Middle frontal gyrus (tissue), 1 donor: ENCODE results near the gene MSI2.

Experiments
- DNase-seq: peaks from one replicate; pipeline ENCODE4 v3.0.0-alpha.2; 2015; ENCODE audit warnings: low spot score; ENCODE audit errors: extremely low spot score

The MSI2 gene

GRCh38 chr17:57432507-57433277 lies 176.4 kb downstream of the MSI2 start:
- no peak for DNase-seq

GRCh38 chr17:57433452-57433851 lies 177.1 kb downstream of the MSI2 start:
- DNase-seq: no peak

GRCh38 chr17:57434361-57434760 lies 178.0 kb downstream of the MSI2 start:
- DNase-seq: no peak

GRCh38 chr17:57436565-57436964 lies 180.2 kb downstream of the MSI2 start:
- no peak for DNase-seq

GRCh38 chr17:57438066-57438731 lies 181.9 kb downstream of the MSI2 start:
- DNase-seq: no peak

- DNase-seq: no peak
These were observed 183.3 kb downstream of the MSI2 start for GRCh38 chr17:57439651-57440050.

- peak; percentile 43 for DNase-seq
These were observed 184.4 kb downstream of the MSI2 start for GRCh38 chr17:57440522-57441269.

- DNase-seq: no peak
These were observed 184.9 kb downstream of the MSI2 start for GRCh38 chr17:57441270-57441600.

- DNase-seq: no peak
These were observed 186.1 kb downstream of the MSI2 start for GRCh38 chr17:57442401-57442823.

- DNase-seq: no peak
These were observed 186.7 kb downstream of the MSI2 start for GRCh38 chr17:57442914-57443571.

GRCh38 chr17:57443781-57444180 lies 187.5 kb downstream of the MSI2 start:
- no peak for DNase-seq

- no peak for DNase-seq
These were observed 188.5 kb downstream of the MSI2 start for GRCh38 chr17:57444682-57445450.

GRCh38 chr17:57445772-57446472 lies 189.6 kb downstream of the MSI2 start:
- no peak for DNase-seq

- DNase-seq: no peak
These were observed 191.2 kb downstream of the MSI2 start for GRCh38 chr17:57447357-57447989.

- no peak for DNase-seq
These were observed 191.9 kb downstream of the MSI2 start for GRCh38 chr17:57447990-57448758.

GRCh38 chr17:57448759-57449283 lies 192.5 kb downstream of the MSI2 start:
- DNase-seq: no peak

- DNase-seq: no peak
These were observed 194.9 kb downstream of the MSI2 start for GRCh38 chr17:57451191-57451590.

- no peak for DNase-seq
These were observed 195.3 kb downstream of the MSI2 start for GRCh38 chr17:57451643-57452042.
